Right lobe of liver (tissue), 6 donors: ENCODE data around the gene CHRNB2. TPM values are rescaled to one million over a fixed set of nuclear protein-coding genes. Genes with fewer than 3 reads are reported as not detected.

Experiments
- ATAC-seq, 4 donors: fragments of 200-7000 bp; cut with Tn5 transposase; one replicate each; pipeline ENCODE4 v1.9.1; 2020; ENCODE audit warnings: mild to moderate bottlenecking in 4 of 4, moderate library complexity in 4 of 4
- DNase-seq, 3 donors: peaks; one replicate each; pipeline ENCODE4 v3.0.0-alpha.2; 2020
- H3K27ac ChIP-seq, 3 donors: fragments of 200-600 bp; one replicate each; pipeline ENCODE4 v1.8.0; 2022
- H3K27me3 ChIP-seq, 2 donors: fragments of 200-600 bp; one replicate each; pipeline ENCODE4 v1.8.0; 2022
- H3K36me3 ChIP-seq, 4 donors: fragments of 200-600 bp; sonication (generic) in 1 of 4; one replicate each; pipeline versions ENCODE4 v1.5.1 to v1.8.0; 2017 to 2022; ENCODE audit warnings: control low read depth in 1 of 4
- H3K4me1 ChIP-seq, 4 donors: fragments of 200-600 bp; sonication (generic) in 1 of 4; one replicate each; pipeline versions ENCODE4 v1.5.1 to v1.8.0; 2017 to 2022; ENCODE audit warnings: control low read depth in 1 of 4
- H3K4me3 ChIP-seq, 3 donors: fragments of 200-600 bp; one replicate each; pipeline ENCODE4 v1.8.0; 2022
- H3K9me3 ChIP-seq, 4 donors: fragments of 200-600 bp; sonication (generic) in 1 of 4; one replicate each; pipeline versions ENCODE4 v1.5.1 to v1.8.0; 2017 to 2022; ENCODE audit warnings: control low read depth in 1 of 4
- POLR2A ChIP-seq: fragments of 450-650 bp; IDR thresholded peaks from one replicate; pipeline ENCODE4 v1.6.1; 2017; ENCODE audit warnings: antibody characterized with exemption, mild to moderate bottlenecking
- WGBS: methylation state at CpG from one replicate; pipeline ENCODE4 v1.1.6; 2018; ENCODE audit warnings: low coverage, low lambda C conversion rate; ENCODE audit not compliant: insufficient coverage; ENCODE audit errors: missing lambda C conversion rate; 5-methylcytosine and 5-hydroxymethylcytosine counted together
- intact Hi-C, 2 donors: fragments of 100-400 bp; cut with DNase I; formaldehyde crosslinking; loops; one replicate each; pipeline versions ENCODE4 v1.11.2 to v1.14.1; 2022
- long read RNA-seq: library from polyadenylated mRNA; unstranded; transcript quantifications from one replicate; pipeline ENCODE4 v2.0.0, GENCODE V29; 2019
- total RNA-seq, 6 experiments: library from RNA; depleted of rRNA in 2 of 6; stranded (reverse); fragments of >200 nt in 2 of 6; fragmentation: NEBNext Ultra II Directional in 3 of 6; extraction: Animal tissue kit (Norgen Biotek cat#: 25700) in 3 of 6; gene quantifications; one replicate each; pipeline versions ENCODE4 v1.1.0 to v1.2.4, GENCODE V29; 2016 to 2023
- TF ChIP-seq, protein P1 (sequence below), 4 donors: fragments of 200-600 bp in 3 of 4; fragments of 450-650 bp in 1 of 4; IDR thresholded peaks; one replicate each; pipeline versions ENCODE4 v1.5.1 to v1.8.0; 2016 to 2022; ENCODE audit warnings: antibody characterized with exemption in 4 of 4, mild to moderate bottlenecking in 2 of 4
- donor health status: DM: no; HTN: yes; CAD: no.
- donor health status: DM: no; HTN: no; CAD: no.
- donor health status: DM: no; HTN: no; CAD: no.
- donor health status: DM: no; HTN: yes; CAD: no.
- donor health status: DM: no; HTN: yes; CAD: no.

The CHRNB2 gene, protein sequence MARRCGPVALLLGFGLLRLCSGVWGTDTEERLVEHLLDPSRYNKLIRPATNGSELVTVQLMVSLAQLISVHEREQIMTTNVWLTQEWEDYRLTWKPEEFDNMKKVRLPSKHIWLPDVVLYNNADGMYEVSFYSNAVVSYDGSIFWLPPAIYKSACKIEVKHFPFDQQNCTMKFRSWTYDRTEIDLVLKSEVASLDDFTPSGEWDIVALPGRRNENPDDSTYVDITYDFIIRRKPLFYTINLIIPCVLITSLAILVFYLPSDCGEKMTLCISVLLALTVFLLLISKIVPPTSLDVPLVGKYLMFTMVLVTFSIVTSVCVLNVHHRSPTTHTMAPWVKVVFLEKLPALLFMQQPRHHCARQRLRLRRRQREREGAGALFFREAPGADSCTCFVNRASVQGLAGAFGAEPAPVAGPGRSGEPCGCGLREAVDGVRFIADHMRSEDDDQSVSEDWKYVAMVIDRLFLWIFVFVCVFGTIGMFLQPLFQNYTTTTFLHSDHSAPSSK
- total RNA-seq: under 1 TPM in 1 of 6 experiments, not detected in 5; 0.07 TPM
- long read RNA-seq: 0 reads

- ATAC-seq: peak; percentile 91 to 99 (median 94)
- H3K4me1 ChIP-seq: peaks cover 0 to 6% (median 0%) of the 10 kb centered on the region in 4 donors
- WGBS: 5% methylated on average over 16 of the region's 53 CpGs
- no peak within 1 kb of the TSS for H3K27ac ChIP-seq
- no peaks in the 10 kb centered on the region for H3K9me3 ChIP-seq
- no peaks in the 10 kb centered on the region for H3K36me3 ChIP-seq
- no peaks in the 10 kb centered on the region for H3K27me3 ChIP-seq
- no peak within 1 kb of the TSS for H3K4me3 ChIP-seq
- TF ChIP-seq, protein P1, sequence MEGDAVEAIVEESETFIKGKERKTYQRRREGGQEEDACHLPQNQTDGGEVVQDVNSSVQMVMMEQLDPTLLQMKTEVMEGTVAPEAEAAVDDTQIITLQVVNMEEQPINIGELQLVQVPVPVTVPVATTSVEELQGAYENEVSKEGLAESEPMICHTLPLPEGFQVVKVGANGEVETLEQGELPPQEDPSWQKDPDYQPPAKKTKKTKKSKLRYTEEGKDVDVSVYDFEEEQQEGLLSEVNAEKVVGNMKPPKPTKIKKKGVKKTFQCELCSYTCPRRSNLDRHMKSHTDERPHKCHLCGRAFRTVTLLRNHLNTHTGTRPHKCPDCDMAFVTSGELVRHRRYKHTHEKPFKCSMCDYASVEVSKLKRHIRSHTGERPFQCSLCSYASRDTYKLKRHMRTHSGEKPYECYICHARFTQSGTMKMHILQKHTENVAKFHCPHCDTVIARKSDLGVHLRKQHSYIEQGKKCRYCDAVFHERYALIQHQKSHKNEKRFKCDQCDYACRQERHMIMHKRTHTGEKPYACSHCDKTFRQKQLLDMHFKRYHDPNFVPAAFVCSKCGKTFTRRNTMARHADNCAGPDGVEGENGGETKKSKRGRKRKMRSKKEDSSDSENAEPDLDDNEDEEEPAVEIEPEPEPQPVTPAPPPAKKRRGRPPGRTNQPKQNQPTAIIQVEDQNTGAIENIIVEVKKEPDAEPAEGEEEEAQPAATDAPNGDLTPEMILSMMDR (IDR thresholded peaks at IDR 0.05): peak in 1 of 4 donors; percentile 6
- TF ChIP-seq POLR2A: no peak
- intact Hi-C loops: loop anchor here in 1 of 2 donors (10.0 kb wide), 2 partner anchors 187 to 317 kb away; no protein-coding TSS in a partner anchor
- peak; percentile 62 to 72 (median 65) for DNase-seq
Observed at GRCh38 chr1:154567386-154568156, at the start of gene CHRNB2. CHRNB2 (plus strand) TSS chr1:154567778; CDS start chr1:154568045, 267 bp downstream.

DNA sequence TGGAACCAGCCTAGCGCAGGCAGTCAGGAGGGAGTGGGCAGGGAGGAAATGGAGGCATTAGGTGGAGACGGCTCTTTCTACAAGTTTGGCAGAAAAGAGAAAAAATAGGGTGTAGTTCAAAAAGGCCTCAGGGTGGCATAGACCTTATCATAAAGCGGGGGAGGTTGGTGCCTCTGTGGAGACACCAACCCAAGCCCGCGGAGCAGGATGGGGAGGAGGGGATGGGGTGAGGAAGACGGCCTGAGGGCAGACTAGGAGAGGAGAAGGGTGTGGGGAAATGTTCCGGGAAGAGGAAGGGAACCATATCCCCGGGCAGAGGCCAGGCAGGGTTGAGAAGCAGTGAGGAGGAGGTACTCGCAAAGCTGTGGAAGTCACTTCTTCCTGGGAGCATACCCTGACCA lies 48.0 kb upstream of the CHRNB2 start:
- H3K4me3 ChIP-seq: no peak overlapping the region
- peak; percentile 21 to 55 (median 44) for ATAC-seq
- intact Hi-C loops: no loop called here
- TF ChIP-seq POLR2A: no peak
- TF ChIP-seq, protein P1 (IDR thresholded peaks at IDR 0.05): no peak
- H3K9me3 ChIP-seq: no peaks in the 10 kb centered on the region
- H3K36me3 ChIP-seq: no peaks in the 10 kb centered on the region
- DNase-seq: no peak
- no peak overlapping the region for H3K27ac ChIP-seq
- 64% methylated on average over 8 of the region's 9 CpGs for WGBS
- H3K27me3 ChIP-seq: no peaks in the 10 kb centered on the region
- peaks cover 0 to 15% (median 4%) of the 10 kb centered on the region in 4 donors for H3K4me1 ChIP-seq

GRCh38 chr1:154520333-154520732 lies 47.2 kb upstream of the CHRNB2 start:
- Histone ChIP-seq H3K36me3 (no peaks in the 10 kb centered on the region), H3K27ac (no peak overlapping the region), H3K4me3 (no peak overlapping the region), H3K9me3 (no peaks in the 10 kb centered on the region), H3K27me3 (no peaks in the 10 kb centered on the region), H3K4me1 (peaks cover 0 to 15% (median 4%) of the 10 kb centered on the region in 4 donors)
- TF ChIP-seq, protein P1 (IDR thresholded peaks at IDR 0.05): no peak
- no peak for TF ChIP-seq POLR2A
- peak in 3 of 4 donors; percentile 52 to 72 (median 64) for ATAC-seq
- intact Hi-C loops: no loop called here
- no peak for DNase-seq
- WGBS: 14% methylated on average over 3 of the region's 3 CpGs

DNA sequence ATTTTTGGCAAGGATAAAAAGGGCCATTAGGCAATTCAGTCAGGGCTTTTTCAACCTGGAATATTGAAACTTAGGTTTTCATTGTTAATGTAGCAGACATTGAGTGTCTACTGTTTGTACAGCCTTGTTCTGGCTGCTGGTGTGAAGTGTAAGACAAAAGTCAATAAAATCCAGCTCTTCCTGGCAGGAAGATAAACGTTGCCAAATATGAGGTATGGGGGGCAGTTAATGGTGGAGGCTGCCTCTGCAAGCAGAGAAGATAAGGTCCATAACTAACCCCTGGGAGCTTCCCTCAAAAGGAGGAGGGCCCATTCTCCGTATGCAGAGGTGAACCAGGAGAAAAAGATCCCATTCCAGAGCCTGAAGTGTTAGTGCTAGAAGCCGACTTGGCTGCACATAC lies 45.9 kb upstream of the CHRNB2 start:
- intact Hi-C loops: no loop called here
- Histone ChIP-seq H3K4me1 (peaks cover 0 to 15% (median 4%) of the 10 kb centered on the region in 4 donors), H3K4me3 (no peak overlapping the region), H3K36me3 (no peaks in the 10 kb centered on the region), H3K27me3 (no peaks in the 10 kb centered on the region), H3K9me3 (no peaks in the 10 kb centered on the region), H3K27ac (no peak overlapping the region)
- ATAC-seq (peak; percentile 34 to 72 (median 52)), DNase-seq (no peak)
- no peak for TF ChIP-seq POLR2A
- TF ChIP-seq, protein P1 (IDR thresholded peaks at IDR 0.05): no peak
- 46% methylated on average over 3 of the region's 3 CpGs for WGBS
